Cardiac muscle cell (in vitro differentiated cells and primary cell): ENCODE measurements around the gene GCK. TPM values are rescaled to one million over a fixed set of nuclear protein-coding genes. Genes with fewer than 3 reads are reported as not detected.

Experiments
- DNase-seq, 2 donors: peaks; one replicate each; pipeline versions ENCODE4 v3.0.0 to v3.0.0-alpha.2; 2010 to 2017; ENCODE audit warnings: low read depth in 1 of 2, low spot score in 1 of 2
- H3K27ac ChIP-seq: fragments of 200-600 bp; sonication (generic); 2 replicates; pipeline ENCODE4 v1.5.1; 2016
- H3K27me3 ChIP-seq: fragments of 200-600 bp; sonication (generic); 2 replicates; pipeline ENCODE4 v1.6.0; 2016; ENCODE audit warnings: control low read depth
- H3K36me3 ChIP-seq: fragments of 200-600 bp; sonication (generic); 2 replicates; pipeline ENCODE4 v1.5.1; 2016; ENCODE audit warnings: control low read depth
- H3K4me1 ChIP-seq: fragments of 200-600 bp; sonication (generic); 2 replicates; pipeline ENCODE4 v1.8.1; 2017; ENCODE audit warnings: low read depth, mild to moderate bottlenecking, mixed run types
- H3K4me3 ChIP-seq: fragments of 200-600 bp; sonication (generic); 2 replicates; pipeline ENCODE4 v1.5.1; 2016; ENCODE audit warnings: mild to moderate bottlenecking
- H3K9me3 ChIP-seq: fragments of 200-600 bp; sonication (generic); 2 replicates; pipeline ENCODE4 v1.5.1; 2017; ENCODE audit warnings: low read depth, mild to moderate bottlenecking, control low read depth
- polyA plus RNA-seq: library from polyadenylated mRNA; unstranded; fragments of >200 nt; fragmentation: Nextera tagmentation; extraction: Ambion mirVana; gene quantifications from 2 replicates; pipeline ENCODE4 v1.2.1, GENCODE V29; 2016
- total RNA-seq: library from RNA; depleted of rRNA; stranded (reverse); fragments of >200 nt; gene quantifications from 2 replicates; pipeline ENCODE4 v1.2.3, GENCODE V29; 2016
- TF ChIP-seq, protein P1 (sequence below): IDR thresholded peaks from 2 replicates; pipeline ENCODE4 v1.5.1; 2012; ENCODE audit warnings: low read depth, mild to moderate bottlenecking, low read length

The GCK gene
- total and polyA plus RNA-seq, 2 experiments from 2014 or later: 26.7 to 46.4 TPM

- H3K27ac ChIP-seq: no peak overlapping the region
- H3K27me3 ChIP-seq: no peaks in the 10 kb centered on the region
- H3K9me3 ChIP-seq: no peaks in the 10 kb centered on the region
- no peak for DNase-seq
- H3K4me1 ChIP-seq: no peaks in the 10 kb centered on the region
- peaks cover 18% of the 10 kb centered on the region for H3K36me3 ChIP-seq
- H3K4me3 ChIP-seq: no peak overlapping the region
- TF ChIP-seq, protein P1, sequence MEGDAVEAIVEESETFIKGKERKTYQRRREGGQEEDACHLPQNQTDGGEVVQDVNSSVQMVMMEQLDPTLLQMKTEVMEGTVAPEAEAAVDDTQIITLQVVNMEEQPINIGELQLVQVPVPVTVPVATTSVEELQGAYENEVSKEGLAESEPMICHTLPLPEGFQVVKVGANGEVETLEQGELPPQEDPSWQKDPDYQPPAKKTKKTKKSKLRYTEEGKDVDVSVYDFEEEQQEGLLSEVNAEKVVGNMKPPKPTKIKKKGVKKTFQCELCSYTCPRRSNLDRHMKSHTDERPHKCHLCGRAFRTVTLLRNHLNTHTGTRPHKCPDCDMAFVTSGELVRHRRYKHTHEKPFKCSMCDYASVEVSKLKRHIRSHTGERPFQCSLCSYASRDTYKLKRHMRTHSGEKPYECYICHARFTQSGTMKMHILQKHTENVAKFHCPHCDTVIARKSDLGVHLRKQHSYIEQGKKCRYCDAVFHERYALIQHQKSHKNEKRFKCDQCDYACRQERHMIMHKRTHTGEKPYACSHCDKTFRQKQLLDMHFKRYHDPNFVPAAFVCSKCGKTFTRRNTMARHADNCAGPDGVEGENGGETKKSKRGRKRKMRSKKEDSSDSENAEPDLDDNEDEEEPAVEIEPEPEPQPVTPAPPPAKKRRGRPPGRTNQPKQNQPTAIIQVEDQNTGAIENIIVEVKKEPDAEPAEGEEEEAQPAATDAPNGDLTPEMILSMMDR: no peak
Observed at GRCh38 chr7:44108768-44109750, 80.2 kb downstream of the GCK start.

DNA sequence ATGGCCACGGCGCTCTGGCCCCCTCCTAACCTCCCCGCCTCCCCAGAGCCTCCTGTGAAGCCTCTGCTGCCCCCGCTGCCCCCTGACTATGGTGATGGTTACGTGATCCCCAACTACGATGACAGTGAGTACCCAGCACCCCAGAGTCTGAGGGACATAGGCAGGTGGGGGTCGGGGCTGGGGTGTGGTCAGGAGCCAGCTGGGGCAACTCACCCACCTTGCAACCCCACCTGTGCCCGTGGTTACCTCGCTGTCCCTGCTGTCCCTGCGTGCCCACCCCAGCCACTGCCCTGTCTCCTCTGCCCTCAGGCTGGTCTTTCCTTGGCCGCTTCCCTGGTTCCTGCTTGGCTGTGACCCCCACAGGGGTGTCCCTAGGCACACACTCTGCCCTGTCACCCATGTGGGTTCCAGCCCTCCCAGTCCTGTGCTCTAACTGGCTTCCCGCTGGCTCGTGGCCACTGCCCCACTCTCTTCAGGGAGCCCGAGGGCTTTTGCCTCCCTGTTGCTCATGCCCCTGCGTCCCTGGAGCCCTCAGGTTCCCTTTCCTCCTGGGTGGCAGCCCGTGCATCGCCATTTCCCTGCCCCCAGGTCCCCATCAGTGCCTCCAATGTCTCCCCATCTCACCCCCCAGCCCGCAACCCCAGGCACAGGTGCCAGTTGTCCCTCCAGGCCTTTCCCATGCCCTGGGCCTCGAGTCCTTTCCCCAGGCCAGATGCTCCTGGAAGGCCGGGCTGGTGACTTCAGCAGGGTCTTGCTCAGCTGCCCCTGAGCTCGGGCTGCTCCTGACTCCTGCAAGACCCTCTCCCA is 81.1 kb downstream of the GCK start:
- Histone ChIP-seq H3K27me3 (no peaks in the 10 kb centered on the region), H3K4me1 (no peaks in the 10 kb centered on the region), H3K36me3 (peaks cover 18% of the 10 kb centered on the region), H3K9me3 (no peaks in the 10 kb centered on the region), H3K27ac (no peak overlapping the region), H3K4me3 (no peak overlapping the region)
- no peak for DNase-seq
- TF ChIP-seq, protein P1: no peak

- no peaks in the 10 kb centered on the region for H3K27me3 ChIP-seq
- no peak overlapping the region for H3K27ac ChIP-seq
- peaks cover 14% of the 10 kb centered on the region for H3K36me3 ChIP-seq
- H3K4me1 ChIP-seq: no peaks in the 10 kb centered on the region
- DNase-seq: no peak
- H3K4me3 ChIP-seq: no peak overlapping the region
- TF ChIP-seq, protein P1: no peak
- no peaks in the 10 kb centered on the region for H3K9me3 ChIP-seq
Observed at GRCh38 chr7:44107116-44107960, 81.9 kb downstream of the GCK start.

DNA sequence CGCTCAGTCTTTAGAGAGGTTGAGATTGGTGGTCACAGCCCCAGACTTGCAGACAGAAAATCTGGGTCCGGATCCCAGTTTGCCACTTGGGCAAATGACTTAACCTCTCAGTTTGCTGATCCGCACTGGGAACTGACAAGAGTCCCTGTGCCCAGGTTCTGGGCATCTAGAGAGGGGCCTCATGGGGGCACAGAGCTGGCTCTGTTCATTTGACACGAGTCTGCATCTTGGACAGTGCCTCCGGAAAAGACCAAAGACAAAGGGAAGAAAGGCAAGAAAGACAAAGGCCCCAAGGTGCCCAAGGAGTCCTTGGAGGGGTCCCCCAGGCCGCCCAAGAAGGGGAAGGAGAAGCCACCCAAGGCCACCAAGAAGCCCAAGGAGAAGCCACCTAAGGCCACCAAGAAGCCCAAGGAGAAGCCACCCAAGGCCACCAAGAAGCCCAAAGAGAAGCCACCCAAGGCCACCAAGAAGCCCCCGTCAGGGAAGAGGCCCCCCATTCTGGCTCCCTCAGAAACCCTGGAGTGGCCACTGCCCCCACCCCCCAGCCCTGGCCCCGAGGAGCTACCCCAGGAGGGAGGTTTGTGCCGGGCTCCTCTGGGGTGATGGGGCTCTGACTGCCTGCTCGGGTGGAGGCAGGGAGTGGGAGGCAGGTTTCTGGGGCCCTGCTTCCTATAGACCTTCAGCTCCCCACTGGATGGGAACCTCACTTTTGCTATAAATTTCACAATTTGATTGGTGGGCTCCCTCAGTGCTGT is 82.8 kb downstream of the GCK start:
- H3K4me3 ChIP-seq: no peak overlapping the region
- TF ChIP-seq, protein P1: no peak
- H3K4me1 ChIP-seq: no peaks in the 10 kb centered on the region
- no peaks in the 10 kb centered on the region for H3K27me3 ChIP-seq
- peaks cover 11% of the 10 kb centered on the region for H3K36me3 ChIP-seq
- no peak for DNase-seq
- no peak overlapping the region for H3K27ac ChIP-seq
- no peaks in the 10 kb centered on the region for H3K9me3 ChIP-seq

DNA sequence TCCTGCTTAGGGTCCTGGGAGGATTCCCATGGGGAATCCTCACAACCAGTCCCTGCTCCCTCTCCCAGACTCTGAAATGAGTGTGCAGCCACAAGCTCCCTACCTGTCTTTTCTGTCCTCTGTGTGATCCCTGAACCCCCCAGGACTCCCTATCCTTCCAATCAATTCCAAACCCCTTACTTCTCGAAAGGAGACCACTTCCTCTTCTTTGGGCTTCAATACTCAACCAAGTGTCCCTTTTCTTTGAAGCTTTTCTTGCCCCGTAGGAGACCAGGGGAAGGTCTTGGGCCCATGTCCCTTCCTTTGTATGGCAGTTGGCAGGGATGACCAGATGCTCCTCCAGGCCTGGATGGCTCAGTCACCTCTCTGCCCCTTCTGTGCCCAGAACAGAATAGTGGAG is 83.4 kb downstream of the GCK start:
- no peak overlapping the region for H3K27ac ChIP-seq

More for the DNA sequence above, 83.4 kb downstream of the GCK start:
- Histone ChIP-seq H3K27me3 (no peaks in the 10 kb centered on the region), H3K9me3 (no peaks in the 10 kb centered on the region), H3K36me3 (peaks cover 11% of the 10 kb centered on the region), H3K4me3 (no peak overlapping the region), H3K4me1 (no peaks in the 10 kb centered on the region)
- DNase-seq: no peak
- TF ChIP-seq, protein P1: no peak
